HK-2 (cell line): Measurements from ENCODE around the gene ESYT1.

Source experiments
- DNase-seq: peaks from one replicate; pipeline ENCODE4 v3.0.0-alpha.2; 2018; ENCODE audit not compliant: unreplicated experiment

ESYT1 gene

GRCh38 chr12:56154246-56154771 is 26.2 kb downstream of the ESYT1 start:
- DNase-seq, result no peak

GRCh38 chr12:56154818-56155217 is 26.8 kb downstream of the ESYT1 start:
- no peak for DNase-seq

- no peak for DNase-seq
These were observed 27.3 kb downstream of the ESYT1 start for GRCh38 chr12:56155256-56155845.

- peak; percentile 63 for DNase-seq
These were observed 28.6 kb downstream of the ESYT1 start for GRCh38 chr12:56156464-56157200.

- peak; percentile 80 for DNase-seq
These were observed 29.3 kb downstream of the ESYT1 start for GRCh38 chr12:56157201-56158028.

GRCh38 chr12:56158029-56158925 is 30.2 kb downstream of the ESYT1 start, which contains the start of gene MYL6:
Gene MYL6, plus strand, starts transcription at chr12:56158359. Its CDS starts 43 bp downstream, at chr12:56158402.
- peak; percentile 93 for DNase-seq

- peak; percentile 70 for DNase-seq
These were observed 30.9 kb downstream of the ESYT1 start for GRCh38 chr12:56158926-56159461.

- DNase-seq, result no peak
These were observed 31.6 kb downstream of the ESYT1 start for GRCh38 chr12:56159482-56160192.

GRCh38 chr12:56160193-56160763 is 32.2 kb downstream of the ESYT1 start:
- DNase-seq, result peak; percentile 41

GRCh38 chr12:56160894-56161689 is 33.0 kb downstream of the ESYT1 start:
- no peak for DNase-seq

- DNase-seq, result peak; percentile 20
These were observed 33.8 kb downstream of the ESYT1 start for GRCh38 chr12:56161690-56162351.

- peak; percentile 32 for DNase-seq
These were observed 34.6 kb downstream of the ESYT1 start for GRCh38 chr12:56162468-56163290.

GRCh38 chr12:56163533-56164344 is 35.7 kb downstream of the ESYT1 start:
- peak; percentile 35 for DNase-seq

GRCh38 chr12:56164345-56164729 is 36.3 kb downstream of the ESYT1 start:
- peak; percentile 35 for DNase-seq

- no peak for DNase-seq
These were observed 37.3 kb downstream of the ESYT1 start for GRCh38 chr12:56165369-56165768.

- DNase-seq, result no peak
These were observed 41.2 kb downstream of the ESYT1 start for GRCh38 chr12:56169229-56169759.

GRCh38 chr12:56172839-56173238 is 44.8 kb downstream of the ESYT1 start:
- DNase-seq, result no peak
